Measurements from ENCODE around the gene BNC2.

The BNC2 gene

GRCh38 chr9:16753256-16753655 is 117.2 kb downstream of the BNC2 start:
- no peak for DNase-seq (ENCODE audit: low spot score)

GRCh38 chr9:16752601-16753000 is 117.9 kb downstream of the BNC2 start:
- no peak for DNase-seq (ENCODE audit: low spot score)

- no peak for DNase-seq (ENCODE audit: low spot score)
These were observed 119.9 kb downstream of the BNC2 start for GRCh38 chr9:16750553-16750952.

- DNase-seq (ENCODE audit: low spot score) = no peak
These were observed 125.1 kb downstream of the BNC2 start for GRCh38 chr9:16745359-16745758.

DNA sequence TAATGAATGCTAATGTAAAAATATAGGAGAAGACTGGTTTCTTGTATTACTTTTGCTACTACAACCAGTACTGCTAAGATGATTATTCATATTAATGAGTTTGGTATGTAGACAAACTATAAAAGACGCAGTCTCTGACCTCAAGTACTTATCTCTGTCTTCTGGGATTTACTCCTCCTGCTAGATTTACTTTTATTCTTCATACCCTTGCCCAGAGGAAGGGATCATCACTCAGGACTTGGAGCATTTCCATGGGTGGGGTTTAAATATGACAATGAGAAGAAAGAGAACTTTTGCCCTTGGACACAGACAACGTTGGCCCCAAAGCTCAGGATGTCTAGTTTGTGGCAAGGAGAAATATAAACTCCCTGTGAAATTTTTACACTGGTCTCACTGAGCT is 126.1 kb downstream of the BNC2 start:
- DNase-seq (ENCODE audit: low spot score) = no peak

DNA sequence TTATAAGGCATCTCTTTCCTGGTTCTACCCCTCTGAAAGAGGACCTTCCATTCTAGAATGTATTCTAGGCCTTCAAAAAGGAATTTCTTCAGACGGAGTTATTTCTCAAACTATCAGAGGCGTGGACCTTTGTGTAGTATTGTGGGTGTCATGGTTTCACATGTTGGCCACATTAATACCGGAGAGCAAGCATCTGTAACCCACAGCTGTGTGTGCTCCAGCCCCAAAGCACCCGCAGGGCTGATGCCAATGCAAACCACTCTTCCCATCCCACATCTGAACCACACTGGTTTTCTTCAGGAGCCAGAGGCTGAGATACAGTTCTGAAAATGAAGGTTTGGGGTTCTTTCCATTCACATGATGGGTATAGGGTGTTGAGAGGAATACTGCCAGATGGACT is 127.1 kb downstream of the BNC2 start:
- no peak for DNase-seq (ENCODE audit: low spot score)

DNA sequence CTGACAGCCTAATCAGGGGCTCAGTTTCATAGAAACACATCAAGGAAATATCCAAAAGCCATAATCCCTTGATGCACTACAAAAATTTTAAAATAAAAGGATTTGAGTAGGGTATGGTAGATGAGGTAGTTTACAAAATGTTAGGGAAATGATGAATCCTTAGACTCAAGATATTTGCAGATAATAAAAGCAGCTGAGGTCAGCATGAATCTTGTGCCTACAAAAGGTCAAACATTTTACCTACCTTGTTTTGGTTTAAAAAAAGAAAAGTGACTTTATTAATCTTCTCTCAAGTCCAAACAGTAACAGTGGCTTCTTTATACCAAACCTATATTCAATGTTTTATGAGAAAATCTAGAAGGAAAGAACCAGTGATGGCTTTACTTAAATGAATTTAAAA is 135.5 kb downstream of the BNC2 start:
- DNase-seq (ENCODE audit: low spot score) = no peak

- no peak for DNase-seq (ENCODE audit: low spot score)
These were observed 137.9 kb downstream of the BNC2 start for GRCh38 chr9:16732546-16732945.

GRCh38 chr9:16730162-16730561 is 140.3 kb downstream of the BNC2 start:
- no peak for DNase-seq (ENCODE audit: low spot score)

DNA sequence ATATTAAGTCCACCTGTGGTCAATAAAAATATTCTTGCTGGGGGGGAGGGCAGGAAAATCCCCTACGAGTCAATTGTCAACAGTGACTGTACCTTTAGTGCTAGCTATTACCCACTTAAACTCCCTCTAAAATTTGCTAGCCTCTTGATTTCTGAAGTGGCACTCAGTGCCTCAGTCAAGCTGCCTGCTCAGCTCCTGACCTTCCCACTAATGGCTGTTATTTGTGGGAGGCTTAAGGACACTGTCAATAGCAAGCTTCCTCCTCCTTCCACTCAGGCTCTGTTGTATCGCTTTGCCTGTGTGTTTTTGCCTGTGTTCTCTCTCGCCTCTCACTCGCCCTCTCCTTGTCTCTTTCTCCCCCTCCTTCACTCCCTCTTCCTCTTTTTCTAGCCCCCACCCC is 140.8 kb downstream of the BNC2 start:
- DNase-seq (ENCODE audit: low spot score) = no peak

GRCh38 chr9:16728137-16728508 is 142.3 kb downstream of the BNC2 start:
- no peak for DNase-seq (ENCODE audit: low spot score)

- DNase-seq (ENCODE audit: low spot score) = no peak
These were observed 142.9 kb downstream of the BNC2 start for GRCh38 chr9:16727452-16728136.

DNA sequence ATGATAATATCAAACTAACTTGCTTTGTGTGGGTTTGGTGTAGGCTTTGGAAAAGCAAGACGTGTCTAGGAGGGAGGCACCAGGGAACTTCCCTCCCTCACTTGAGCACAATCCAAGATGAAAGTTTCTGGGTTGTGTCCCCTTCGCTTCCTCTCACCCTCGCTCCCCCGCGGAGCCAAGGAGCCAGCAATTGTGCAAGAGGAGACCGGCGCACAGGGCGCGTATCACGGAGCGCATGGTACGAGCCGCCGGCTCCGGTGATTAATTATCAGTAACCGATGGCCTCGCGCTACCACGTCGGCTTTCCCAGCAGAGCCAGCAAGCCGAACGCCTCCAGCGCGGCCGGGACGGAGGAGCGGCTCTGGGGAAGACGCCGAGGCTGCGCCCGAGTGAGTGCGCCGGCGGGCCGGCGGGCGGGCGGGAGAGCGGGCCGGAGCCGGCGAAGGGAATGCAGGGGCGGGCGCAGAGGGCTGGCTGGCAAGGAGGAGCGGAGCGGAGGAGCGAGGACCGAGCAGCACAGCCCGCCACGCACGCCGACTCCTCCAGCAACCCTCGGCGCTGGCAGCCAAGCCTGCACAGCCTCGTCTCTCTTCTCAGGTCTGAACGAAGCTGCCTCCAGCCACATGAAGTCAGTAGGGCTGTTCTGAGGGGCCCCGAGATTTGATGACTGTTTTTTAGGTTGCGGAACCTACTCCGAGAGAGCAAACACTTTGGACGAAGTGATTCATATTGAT is 143.6 kb downstream of the BNC2 start:
- DNase-seq (ENCODE audit: low spot score) = no peak

GRCh38 chr9:16726029-16726428 is 144.4 kb downstream of the BNC2 start:
- DNase-seq (ENCODE audit: low spot score) = no peak

DNA sequence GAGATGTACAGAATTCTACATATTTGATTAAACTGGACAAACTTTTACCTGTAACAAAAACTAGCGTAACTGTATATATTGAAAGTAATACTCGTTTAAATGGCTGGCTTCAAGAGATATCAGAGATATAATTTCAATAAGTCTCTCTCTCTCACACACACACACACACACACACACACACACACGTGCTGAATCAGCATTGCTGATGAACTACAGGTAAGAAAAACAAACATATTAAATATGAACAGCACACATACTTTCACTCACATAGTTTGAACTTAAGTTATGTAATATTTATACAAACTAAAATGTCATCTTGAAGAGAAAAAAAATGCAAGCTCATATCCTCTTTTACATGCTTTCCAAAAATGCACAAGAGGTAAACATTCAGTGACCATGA is 145.4 kb downstream of the BNC2 start:
- no peak for DNase-seq (ENCODE audit: low spot score)

- DNase-seq (ENCODE audit: low spot score) = no peak
These were observed 148.5 kb downstream of the BNC2 start for GRCh38 chr9:16721972-16722371.

- no peak for DNase-seq (ENCODE audit: low spot score)
These were observed 150.1 kb downstream of the BNC2 start for GRCh38 chr9:16720386-16720785.

GRCh38 chr9:16719921-16720320 is 150.5 kb downstream of the BNC2 start:
- DNase-seq (ENCODE audit: low spot score) = no peak

DNA sequence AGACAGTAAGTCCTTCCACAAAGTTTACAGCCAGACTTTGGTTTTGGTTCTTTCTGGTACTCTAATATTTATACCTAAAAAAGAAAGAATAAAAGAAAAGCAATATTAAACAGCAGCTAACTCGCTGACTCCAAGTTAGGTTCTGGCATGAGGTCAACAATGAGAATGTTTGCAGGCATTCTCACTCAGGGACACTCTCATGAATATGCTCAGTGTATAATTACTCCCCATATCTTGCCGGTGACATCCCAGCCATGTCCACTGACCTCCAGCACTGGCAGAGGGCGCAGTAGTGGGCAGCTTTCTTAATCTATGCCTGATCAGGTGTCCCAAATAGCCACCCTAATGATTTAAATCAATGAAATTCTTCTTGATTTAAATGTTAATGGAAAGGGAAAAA is 151.5 kb downstream of the BNC2 start:
- DNase-seq (ENCODE audit: low spot score) = no peak

- DNase-seq (ENCODE audit: low spot score) = no peak
These were observed 152.2 kb downstream of the BNC2 start for GRCh38 chr9:16718296-16718695.

GRCh38 chr9:16716601-16717000 is 153.9 kb downstream of the BNC2 start:
- no peak for DNase-seq (ENCODE audit: low spot score)

DNA sequence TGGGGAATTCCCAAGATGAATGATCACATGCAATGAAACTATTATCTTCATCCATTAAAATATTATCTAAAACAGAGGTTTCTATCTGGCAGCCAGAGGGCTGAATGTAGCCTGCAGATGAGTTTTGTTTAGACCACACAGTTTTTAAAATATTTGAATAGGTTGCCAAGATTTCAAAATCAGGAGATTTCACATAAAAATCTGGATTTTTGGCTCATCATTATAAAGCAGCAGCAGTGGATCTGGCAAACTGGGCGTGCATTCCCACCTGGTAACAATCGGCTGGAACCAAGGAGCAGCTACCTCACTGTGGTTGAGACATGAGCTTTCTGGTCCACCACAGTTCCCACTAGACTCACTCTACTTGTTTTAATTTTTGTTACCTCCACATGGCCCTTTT is 155.1 kb downstream of the BNC2 start:
- no peak for DNase-seq (ENCODE audit: low spot score)

GRCh38 chr9:16712787-16713186 is 157.7 kb downstream of the BNC2 start:
- no peak for DNase-seq (ENCODE audit: low spot score)

DNA sequence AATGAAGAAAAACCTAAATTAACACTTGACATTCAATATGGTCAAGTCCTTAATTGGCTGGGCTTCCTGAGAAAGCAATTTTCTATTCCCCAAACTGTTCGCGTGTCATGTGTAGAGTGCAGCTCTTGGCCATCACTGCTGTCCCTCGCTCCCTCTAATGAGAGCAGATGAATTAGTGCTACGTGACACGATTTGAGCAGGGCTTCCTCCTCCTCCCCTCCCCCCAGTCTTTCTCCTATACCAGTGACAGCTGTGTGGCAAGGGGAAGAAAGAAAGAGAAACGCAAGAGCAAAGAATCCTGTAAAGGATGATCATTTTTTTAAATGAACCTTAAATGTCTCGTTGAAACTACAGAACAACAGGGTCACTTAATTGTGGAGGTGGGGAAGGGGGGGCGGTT is 159.6 kb downstream of the BNC2 start:
- no peak for DNase-seq (ENCODE audit: low spot score)
